A549 (cell line): ENCODE measurements around the gene TNS3. TPM values are rescaled to one million over a fixed set of nuclear protein-coding genes. Genes with fewer than 3 reads are reported as not detected.

Source experiments
- ATAC-seq, 2 experiments: fragments of 200-7000 bp in 1 of 2; fragments of >200 bp in 1 of 2; cut with Nextera tagmentation in 1 of 2; cut with Tn5 transposase in 1 of 2; 3 replicates each; pipeline versions ENCODE4 v1.8.0 to v1.9.1; 2018 to 2020; ENCODE audit warnings: mild to moderate bottlenecking in 1 of 2, moderate library complexity in 1 of 2
- CTCF ChIA-PET: fragments of 300-600 bp; sonication (Branson Sonifier 250); formaldehyde crosslinking; extraction: SDS; loops from one replicate; lab custom pipeline; 2021; ENCODE audit warnings: antibody characterized with exemption, inconsistent platforms; lab: Yijun Ruan, JAX
- POLR2A ChIA-PET: fragments of 350-600 bp; formaldehyde crosslinking; extraction: SDS; loops from one replicate; lab custom pipeline; 2021; ENCODE audit warnings: antibody characterized with exemption, inconsistent platforms; lab: Yijun Ruan, JAX
- DNase-seq, 2 experiments: peaks; one replicate each; pipeline versions ENCODE4 v3.0.0 to v3.0.0-alpha.2; 2011 to 2016; ENCODE audit warnings: low read depth in 1 of 2, low spot score in 1 of 2
- FAIRE-seq: peaks from 2 replicates; lab custom pipeline; 2011; peaks lifted over from hg19 to GRCh38; lab: Jason Lieb, UNC
- H3K27ac ChIP-seq, 2 experiments: fragments of >200 bp; sonication (Bioruptor Twin); formaldehyde crosslinking; 3 replicates each; pipeline ENCODE4 v1.5.1; 2016 to 2017
- H3K4me1 ChIP-seq: fragments of >200 bp; sonication (Bioruptor Twin); formaldehyde crosslinking; 3 replicates; pipeline ENCODE4 v1.6.1; 2016
- H3K4me2 ChIP-seq: fragments of >200 bp; sonication (Bioruptor Twin); formaldehyde crosslinking; 3 replicates; pipeline ENCODE4 v1.6.1; 2016
- H3K4me3 ChIP-seq: fragments of >200 bp; sonication (Bioruptor Twin); formaldehyde crosslinking; 3 replicates; pipeline ENCODE4 v1.5.1; 2016
- H3K9me3 ChIP-seq: fragments of >200 bp; sonication (Bioruptor Twin); formaldehyde crosslinking; 3 replicates; pipeline ENCODE4 v1.6.1; 2016
- EHMT2 ChIP-seq: fragments of 200-600 bp; sonication (generic); IDR thresholded peaks from 2 replicates; pipeline ENCODE4 v1.6.1; 2016; ENCODE audit warnings: antibody characterized with exemption, low read depth, mild to moderate bottlenecking, moderate library complexity
- FOXS1 ChIP-seq: fragments of 250-450 bp; sonication (Bioruptor Pico); IDR thresholded peaks from 2 replicates; pipeline ENCODE4 v1.5.0; 2020; ENCODE audit warnings: mild to moderate bottlenecking, moderate library complexity
- HDAC2 ChIP-seq: fragments of 200-600 bp; sonication (generic); IDR thresholded peaks from 2 replicates; pipeline ENCODE4 v1.6.1; 2016
- HOXB5 ChIP-seq: fragments of 250-450 bp; sonication (Bioruptor Pico); IDR thresholded peaks from 2 replicates; pipeline ENCODE4 v1.5.0; 2020; ENCODE audit warnings: mild to moderate bottlenecking, moderate library complexity
- JUNB ChIP-seq: fragments of >200 bp; sonication (Bioruptor Twin); formaldehyde crosslinking; IDR thresholded peaks from 2 replicates; pipeline ENCODE4 v1.6.1; 2016
- KDM1A ChIP-seq: fragments of 200-600 bp; sonication (generic); IDR thresholded peaks from 2 replicates; pipeline ENCODE4 v1.6.1; 2016; ENCODE audit warnings: low read depth, mild to moderate bottlenecking
- KDM5A ChIP-seq: fragments of 200-600 bp; sonication (generic); IDR thresholded peaks from 2 replicates; pipeline ENCODE4 v1.6.1; 2016; ENCODE audit warnings: antibody characterized with exemption, mild to moderate bottlenecking
- MYC ChIP-seq: IDR thresholded peaks from 2 replicates; pipeline ENCODE4 v1.6.1; 2012; ENCODE audit warnings: mild to moderate bottlenecking, inconsistent platforms, low read length, improper control_type of control experiment, borderline replicate concordance
- NFE2L2 ChIP-seq: fragments of 150-350 bp; conservative IDR thresholded peaks from 2 replicates; pipeline ENCODE4 v1.6.1; 2014; ENCODE audit warnings: low read length
- NPAS2 ChIP-seq: fragments of 250-450 bp; sonication (Bioruptor Pico); IDR thresholded peaks from 2 replicates; pipeline ENCODE4 v1.8.0; 2022; ENCODE audit warnings: mild to moderate bottlenecking, moderate library complexity, borderline replicate concordance
- NR3C1 ChIP-seq: fragments of >200 bp; sonication (Bioruptor Twin); formaldehyde crosslinking; IDR thresholded peaks from 3 replicates; pipeline ENCODE4 v1.6.1; 2017
- POLR2A ChIP-seq: IDR thresholded peaks from 2 replicates; pipeline ENCODE4 v1.6.1; 2012; ENCODE audit warnings: mild to moderate bottlenecking, low read length
- RAD21 ChIP-seq, 2 experiments: fragments of >200 bp in 1 of 2; sonication (Bioruptor Twin) in 1 of 2; formaldehyde crosslinking in 1 of 2; IDR thresholded peaks in 1 of 2; conservative IDR thresholded peaks in 1 of 2; 2 replicates in 1 of 2; 3 replicates in 1 of 2; pipeline ENCODE4 v1.6.1; 2012 to 2018; ENCODE audit warnings: inconsistent platforms in 1 of 2
- RFX5 ChIP-seq: fragments of 450-650 bp; IDR thresholded peaks from 2 replicates; pipeline ENCODE4 v1.7.1; 2014; ENCODE audit warnings: antibody characterized with exemption, mild to moderate bottlenecking, moderate library complexity
- RNF2 ChIP-seq: fragments of 200-600 bp; sonication (generic); IDR thresholded peaks from 2 replicates; pipeline ENCODE4 v1.6.1; 2016; ENCODE audit warnings: low read depth, mild to moderate bottlenecking, antibody characterized with exemption, moderate library complexity, borderline replicate concordance
- SMC3 ChIP-seq: fragments of >200 bp; sonication (Bioruptor Twin); formaldehyde crosslinking; IDR thresholded peaks from 3 replicates; pipeline ENCODE4 v1.6.1; 2018; ENCODE audit warnings: inconsistent platforms
- WGBS: methylation state at CpG from one replicate; pipeline ENCODE4 v1.1.6; 2017; ENCODE audit errors: missing lambda C conversion rate; 5-methylcytosine and 5-hydroxymethylcytosine counted together
- polyA plus RNA-seq, 4 experiments: library from polyadenylated mRNA; depleted of rRNA in 3 of 4; stranded (reverse); fragments of >200 nt; fragmentation: RNase III in 1 of 4; extraction: RNeasy Plus Mini Kit Qiagen cat#74134 plus additional on column Dnase treatment in 1 of 4; gene quantifications; 2 replicates in 3 of 4; 3 replicates in 1 of 4; pipeline ENCODE4 v1.2.3, GENCODE V29; 2011 to 2017
- TF ChIP-seq, protein P1 (sequence below): fragments of 200-600 bp; sonication (generic); IDR thresholded peaks from 2 replicates; pipeline ENCODE4 v1.6.1; 2016; ENCODE audit warnings: antibody characterized with exemption, mild to moderate bottlenecking, moderate library complexity
- TF ChIP-seq, protein P2 (sequence below): fragments of 250-450 bp; sonication (Bioruptor Pico); IDR thresholded peaks from 2 replicates; pipeline ENCODE4 v1.5.0; 2020; ENCODE audit warnings: low read depth, mild to moderate bottlenecking, moderate library complexity
- TF ChIP-seq, protein P3 (sequence below): IDR thresholded peaks from 2 replicates; pipeline ENCODE4 v1.6.1; 2012
- TF ChIP-seq, protein P4 (sequence below): fragments of >200 bp; sonication (Bioruptor Twin); formaldehyde crosslinking; IDR thresholded peaks from 3 replicates; pipeline ENCODE4 v1.6.1; 2016
- TF ChIP-seq, protein P5 (sequence below): IDR thresholded peaks from 2 replicates; pipeline ENCODE4 v1.6.1; 2012
- TF ChIP-seq, protein P6 (sequence below): fragments of 450-650 bp; IDR thresholded peaks from 2 replicates; pipeline ENCODE4 v1.6.1; 2014; ENCODE audit warnings: antibody characterized with exemption

Gene TNS3
- polyA plus RNA-seq, 2 of the 4 experiments (the other 2 are of a cell fraction), result 107 to 134 TPM

DNA sequence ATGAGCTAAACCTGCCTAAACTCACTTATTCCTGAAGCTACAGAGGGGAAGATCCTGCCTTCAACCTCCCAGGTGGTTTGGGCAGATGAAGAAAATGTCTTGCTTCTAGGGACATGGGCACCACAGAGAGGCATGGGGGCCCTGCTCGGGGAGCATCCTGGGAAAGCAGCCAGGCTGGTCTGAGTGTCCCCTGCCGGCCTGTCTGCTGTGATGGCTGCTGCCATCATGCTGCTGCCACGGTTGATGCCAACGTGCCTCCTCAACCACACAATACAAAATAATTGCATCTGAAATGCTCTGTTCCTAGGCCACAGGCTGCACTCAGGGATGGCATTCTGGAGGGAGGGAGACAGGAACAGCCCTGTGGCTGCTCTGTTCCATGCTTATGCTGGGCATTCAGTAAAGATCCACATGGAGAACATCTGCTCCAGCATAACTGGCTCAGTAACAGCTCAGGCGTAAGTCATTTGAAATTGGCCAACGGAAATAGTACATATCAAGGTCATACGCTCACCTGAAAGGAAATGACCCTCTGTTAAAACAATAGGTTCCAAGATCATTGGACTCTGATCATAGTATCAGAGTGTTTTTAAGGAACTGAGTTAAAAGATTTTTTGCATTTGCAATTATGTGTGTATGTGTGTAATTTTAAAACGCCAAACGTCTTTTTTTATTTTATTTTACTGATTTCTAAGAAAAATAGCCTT is 299.0 kb downstream of the TNS3 start:
- POLR2A ChIA-PET, result no interaction called here

DNA sequence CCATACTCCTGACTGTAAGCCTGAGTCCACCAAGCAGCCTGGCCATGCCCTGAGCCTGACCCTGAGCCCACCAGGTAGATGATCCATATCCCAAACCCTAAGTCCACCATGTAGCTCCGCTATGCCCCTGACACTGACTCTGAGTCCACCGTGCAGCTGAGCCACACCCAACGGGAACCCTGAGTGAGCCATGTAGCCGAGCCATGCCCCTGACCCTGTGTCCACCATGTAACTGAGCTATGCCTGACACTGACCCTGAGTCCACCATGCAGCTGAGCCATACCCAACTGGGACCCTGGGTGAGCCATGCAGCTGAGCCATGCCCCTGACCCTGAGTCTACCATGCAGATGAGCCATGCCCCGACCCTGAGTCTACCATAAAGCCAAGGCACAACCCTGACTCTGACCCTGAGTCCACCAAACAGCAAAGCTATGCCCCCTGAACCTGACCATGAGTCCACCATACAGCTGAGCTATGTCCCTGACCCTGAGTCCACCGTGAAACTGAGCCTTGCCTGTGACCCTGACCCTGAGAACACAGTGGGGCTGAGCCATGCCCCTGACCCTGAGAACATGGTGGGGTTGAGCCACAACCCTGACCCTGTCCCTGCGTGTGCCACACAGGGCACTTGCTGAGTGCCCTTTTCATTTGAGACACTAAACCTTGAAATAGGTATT is 299.8 kb downstream of the TNS3 start:
- no peak overlapping the region for H3K4me3 ChIP-seq
- ATAC-seq (no peak), DNase-seq (no peak), FAIRE-seq (no peak)
- WGBS, result 94% methylated on average over 5 of the region's 7 CpGs
- POLR2A ChIA-PET, result no interaction called here
- CTCF ChIA-PET, result interaction anchor here (0.8 to 3.1 kb wide), 2 partner anchors 16 to 28 kb away, joined by 3 to 19 read pairs; no protein-coding TSS in a partner anchor
- no peaks in the 10 kb centered on the region for H3K9me3 ChIP-seq
- H3K4me1 ChIP-seq, result peaks cover 22% of the 10 kb centered on the region
- H3K27ac ChIP-seq, result peak overlapping the region in 1 of 2 experiments; percentile 15; a peak in 2 of 6 replicates
- no peak overlapping the region for H3K4me2 ChIP-seq
- TF ChIP-seq EHMT2, result no peak
- TF ChIP-seq, protein P1, sequence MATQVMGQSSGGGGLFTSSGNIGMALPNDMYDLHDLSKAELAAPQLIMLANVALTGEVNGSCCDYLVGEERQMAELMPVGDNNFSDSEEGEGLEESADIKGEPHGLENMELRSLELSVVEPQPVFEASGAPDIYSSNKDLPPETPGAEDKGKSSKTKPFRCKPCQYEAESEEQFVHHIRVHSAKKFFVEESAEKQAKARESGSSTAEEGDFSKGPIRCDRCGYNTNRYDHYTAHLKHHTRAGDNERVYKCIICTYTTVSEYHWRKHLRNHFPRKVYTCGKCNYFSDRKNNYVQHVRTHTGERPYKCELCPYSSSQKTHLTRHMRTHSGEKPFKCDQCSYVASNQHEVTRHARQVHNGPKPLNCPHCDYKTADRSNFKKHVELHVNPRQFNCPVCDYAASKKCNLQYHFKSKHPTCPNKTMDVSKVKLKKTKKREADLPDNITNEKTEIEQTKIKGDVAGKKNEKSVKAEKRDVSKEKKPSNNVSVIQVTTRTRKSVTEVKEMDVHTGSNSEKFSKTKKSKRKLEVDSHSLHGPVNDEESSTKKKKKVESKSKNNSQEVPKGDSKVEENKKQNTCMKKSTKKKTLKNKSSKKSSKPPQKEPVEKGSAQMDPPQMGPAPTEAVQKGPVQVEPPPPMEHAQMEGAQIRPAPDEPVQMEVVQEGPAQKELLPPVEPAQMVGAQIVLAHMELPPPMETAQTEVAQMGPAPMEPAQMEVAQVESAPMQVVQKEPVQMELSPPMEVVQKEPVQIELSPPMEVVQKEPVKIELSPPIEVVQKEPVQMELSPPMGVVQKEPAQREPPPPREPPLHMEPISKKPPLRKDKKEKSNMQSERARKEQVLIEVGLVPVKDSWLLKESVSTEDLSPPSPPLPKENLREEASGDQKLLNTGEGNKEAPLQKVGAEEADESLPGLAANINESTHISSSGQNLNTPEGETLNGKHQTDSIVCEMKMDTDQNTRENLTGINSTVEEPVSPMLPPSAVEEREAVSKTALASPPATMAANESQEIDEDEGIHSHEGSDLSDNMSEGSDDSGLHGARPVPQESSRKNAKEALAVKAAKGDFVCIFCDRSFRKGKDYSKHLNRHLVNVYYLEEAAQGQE, result no peak
- TF ChIP-seq KDM1A, result no peak
- no peak for TF ChIP-seq HOXB5
- TF ChIP-seq FOXS1 (CRISPR knock-in tag), result no peak
- no peak for TF ChIP-seq RFX5
- TF ChIP-seq RNF2, result no peak
- no peak for TF ChIP-seq JUNB
- no peak for TF ChIP-seq SMC3
- TF ChIP-seq, protein P2, sequence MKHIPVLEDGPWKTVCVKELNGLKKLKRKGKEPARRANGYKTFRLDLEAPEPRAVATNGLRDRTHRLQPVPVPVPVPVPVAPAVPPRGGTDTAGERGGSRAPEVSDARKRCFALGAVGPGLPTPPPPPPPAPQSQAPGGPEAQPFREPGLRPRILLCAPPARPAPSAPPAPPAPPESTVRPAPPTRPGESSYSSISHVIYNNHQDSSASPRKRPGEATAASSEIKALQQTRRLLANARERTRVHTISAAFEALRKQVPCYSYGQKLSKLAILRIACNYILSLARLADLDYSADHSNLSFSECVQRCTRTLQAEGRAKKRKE (CRISPR knock-in tag), result no peak
- TF ChIP-seq RAD21 (conservative IDR thresholded peaks at IDR 0.05 in 1 of 2, IDR thresholded peaks at IDR 0.05 in 1 of 2), result no peak
- TF ChIP-seq NPAS2 (CRISPR knock-in tag), result no peak
- TF ChIP-seq POLR2A, result no peak
- no peak for TF ChIP-seq NR3C1
- TF ChIP-seq, protein P3, sequence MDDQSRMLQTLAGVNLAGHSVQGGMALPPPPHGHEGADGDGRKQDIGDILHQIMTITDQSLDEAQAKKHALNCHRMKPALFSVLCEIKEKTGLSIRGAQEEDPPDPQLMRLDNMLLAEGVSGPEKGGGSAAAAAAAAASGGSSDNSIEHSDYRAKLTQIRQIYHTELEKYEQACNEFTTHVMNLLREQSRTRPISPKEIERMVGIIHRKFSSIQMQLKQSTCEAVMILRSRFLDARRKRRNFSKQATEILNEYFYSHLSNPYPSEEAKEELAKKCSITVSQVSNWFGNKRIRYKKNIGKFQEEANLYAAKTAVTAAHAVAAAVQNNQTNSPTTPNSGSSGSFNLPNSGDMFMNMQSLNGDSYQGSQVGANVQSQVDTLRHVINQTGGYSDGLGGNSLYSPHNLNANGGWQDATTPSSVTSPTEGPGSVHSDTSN, result no peak
- TF ChIP-seq NFE2L2, result no peak
- no peak for TF ChIP-seq KDM5A
- TF ChIP-seq, protein P4, sequence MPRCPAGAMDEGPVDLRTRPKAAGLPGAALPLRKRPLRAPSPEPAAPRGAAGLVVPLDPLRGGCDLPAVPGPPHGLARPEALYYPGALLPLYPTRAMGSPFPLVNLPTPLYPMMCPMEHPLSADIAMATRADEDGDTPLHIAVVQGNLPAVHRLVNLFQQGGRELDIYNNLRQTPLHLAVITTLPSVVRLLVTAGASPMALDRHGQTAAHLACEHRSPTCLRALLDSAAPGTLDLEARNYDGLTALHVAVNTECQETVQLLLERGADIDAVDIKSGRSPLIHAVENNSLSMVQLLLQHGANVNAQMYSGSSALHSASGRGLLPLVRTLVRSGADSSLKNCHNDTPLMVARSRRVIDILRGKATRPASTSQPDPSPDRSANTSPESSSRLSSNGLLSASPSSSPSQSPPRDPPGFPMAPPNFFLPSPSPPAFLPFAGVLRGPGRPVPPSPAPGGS, result no peak
- no peak for TF ChIP-seq MYC
- TF ChIP-seq, protein P5, sequence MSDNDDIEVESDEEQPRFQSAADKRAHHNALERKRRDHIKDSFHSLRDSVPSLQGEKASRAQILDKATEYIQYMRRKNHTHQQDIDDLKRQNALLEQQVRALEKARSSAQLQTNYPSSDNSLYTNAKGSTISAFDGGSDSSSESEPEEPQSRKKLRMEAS, result no peak
- TF ChIP-seq, all 56 proteins: peak for 0

More for the DNA sequence above, 299.0 kb downstream of the TNS3 start:
- Histone ChIP-seq H3K9me3 (no peaks in the 10 kb centered on the region), H3K4me2 (peak overlapping the region; percentile 31; the same call in 1 of the 3 replicates), H3K4me3 (no peak overlapping the region)
- FAIRE-seq (no peak), DNase-seq (no peak), ATAC-seq (no peak)
- CTCF ChIA-PET, result interaction anchor here (3.1 kb wide), 1 partner anchor 16 kb away, joined by 19 read pairs; no protein-coding TSS in a partner anchor
- TF ChIP-seq HOXB5, result no peak
- TF ChIP-seq HDAC2, result no peak
- TF ChIP-seq, protein P6, sequence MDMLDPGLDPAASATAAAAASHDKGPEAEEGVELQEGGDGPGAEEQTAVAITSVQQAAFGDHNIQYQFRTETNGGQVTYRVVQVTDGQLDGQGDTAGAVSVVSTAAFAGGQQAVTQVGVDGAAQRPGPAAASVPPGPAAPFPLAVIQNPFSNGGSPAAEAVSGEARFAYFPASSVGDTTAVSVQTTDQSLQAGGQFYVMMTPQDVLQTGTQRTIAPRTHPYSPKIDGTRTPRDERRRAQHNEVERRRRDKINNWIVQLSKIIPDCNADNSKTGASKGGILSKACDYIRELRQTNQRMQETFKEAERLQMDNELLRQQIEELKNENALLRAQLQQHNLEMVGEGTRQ, result no peak
- TF ChIP-seq, all 56 proteins: peak for 0
- 85% methylated on average over 9 of the region's 9 CpGs for WGBS
- peaks cover 22% of the 10 kb centered on the region for H3K4me1 ChIP-seq
- H3K27ac ChIP-seq, result peak overlapping the region in 1 of 2 experiments; percentile 15; a peak in 2 of 6 replicates
